ENCODE data around the gene PNPLA3. TPM values are rescaled to one million over a fixed set of nuclear protein-coding genes. Genes with fewer than 3 reads are reported as not detected.
A peak's percentile ranks its signal among the peaks of the same experiment; 100 is the strongest.

PNPLA3 gene
- 1.2 TPM for polyA plus RNA-seq (2013, experiment 1 of 2; ENCODE audit: insufficient read length)
- 0.99 TPM for polyA plus RNA-seq (2013, experiment 2 of 2; ENCODE audit: insufficient read length)

- peak; percentile 84 for DNase-seq
Observed at GRCh38 chr22:43923631-43924464, at the start of gene PNPLA3. PNPLA3 (plus strand) TSS chr22:43923805; CDS start chr22:43923912, 107 bp downstream.

- DNase-seq, result no peak
Observed at GRCh38 chr22:43876866-43877509, 46.6 kb upstream of the PNPLA3 start.

GRCh38 chr22:43878079-43878795 is 45.4 kb upstream of the PNPLA3 start:
- DNase-seq, result no peak

GRCh38 chr22:43878831-43879550 is 44.6 kb upstream of the PNPLA3 start:
- DNase-seq, result no peak

GRCh38 chr22:43879901-43880540 is 43.6 kb upstream of the PNPLA3 start:
- DNase-seq, result no peak

- DNase-seq, result no peak
Observed at GRCh38 chr22:43880541-43880991, 43.0 kb upstream of the PNPLA3 start.

GRCh38 chr22:43881091-43882061 is 42.2 kb upstream of the PNPLA3 start:
- DNase-seq, result no peak

- DNase-seq, result no peak
Observed at GRCh38 chr22:43882122-43882767, 41.4 kb upstream of the PNPLA3 start.

- DNase-seq, result peak; percentile 72
Observed at GRCh38 chr22:43883012-43883661, 40.5 kb upstream of the PNPLA3 start.

- DNase-seq, result no peak
Observed at GRCh38 chr22:43883719-43884415, 39.7 kb upstream of the PNPLA3 start.

- peak; percentile 32 for DNase-seq
Observed at GRCh38 chr22:43884600-43885318, 38.8 kb upstream of the PNPLA3 start.

- no peak for DNase-seq
Observed at GRCh38 chr22:43885319-43885671, 38.3 kb upstream of the PNPLA3 start.

GRCh38 chr22:43885786-43886185 is 37.8 kb upstream of the PNPLA3 start:
- DNase-seq, result no peak

GRCh38 chr22:43886231-43886630 is 37.4 kb upstream of the PNPLA3 start:
- DNase-seq, result no peak

GRCh38 chr22:43887391-43887790 is 36.2 kb upstream of the PNPLA3 start:
- DNase-seq, result no peak

GRCh38 chr22:43888740-43889139 is 34.9 kb upstream of the PNPLA3 start:
- no peak for DNase-seq

GRCh38 chr22:43889201-43889859 is 34.3 kb upstream of the PNPLA3 start:
- no peak for DNase-seq

- peak; percentile 7 for DNase-seq
Observed at GRCh38 chr22:43889860-43890253, 33.7 kb upstream of the PNPLA3 start.

All from fibroblast of skin of back (primary cell).